Tibial artery (tissue), 4 donors: ENCODE results near the gene PDF.

Experiments used
- DNase-seq, 2 donors: peaks; one replicate each; pipeline ENCODE4 v3.0.0-alpha.2; 2019
- H3K27ac ChIP-seq, 2 donors: fragments of 200-600 bp; sonication (generic) in 1 of 2; 1 replicate in 1 of 2; 2 replicates in 1 of 2; pipeline ENCODE4 v1.5.1; 2018 to 2019; ENCODE audit warnings: mild to moderate bottlenecking in 1 of 2
- H3K27me3 ChIP-seq, 2 donors: fragments of 200-600 bp; sonication (generic) in 1 of 2; one replicate each; pipeline versions ENCODE4 v1.5.1 to v1.6.0; 2016 to 2019
- H3K36me3 ChIP-seq, 3 donors: fragments of 200-600 bp; sonication (generic) in 2 of 3; one replicate each; pipeline ENCODE4 v1.5.1; 2016 to 2019; ENCODE audit warnings: mild to moderate bottlenecking in 2 of 3
- H3K4me1 ChIP-seq, 4 donors: fragments of 200-600 bp; sonication (generic) in 2 of 4; 1 replicate in 3 of 4; 2 replicates in 1 of 4; pipeline ENCODE4 v1.5.1; 2016 to 2019
- H3K4me3 ChIP-seq, 2 donors: fragments of 200-600 bp; sonication (generic) in 1 of 2; 1 replicate in 1 of 2; 2 replicates in 1 of 2; pipeline ENCODE4 v1.5.1; 2018 to 2019; ENCODE audit warnings: mild to moderate bottlenecking in 2 of 2
- H3K9me3 ChIP-seq, 3 donors: fragments of 200-600 bp; sonication (generic) in 1 of 3; one replicate each; pipeline ENCODE4 v1.5.1; 2016 to 2019
- intact Hi-C: fragments of 100-400 bp; cut with DNase I; formaldehyde crosslinking; loops from one replicate; pipeline ENCODE4 v1.15.0; 2023; ENCODE audit warnings: low total_unique reads
- TF ChIP-seq, protein P1 (sequence below), 2 experiments: fragments of 200-600 bp in 1 of 2; fragments of 450-650 bp in 1 of 2; IDR thresholded peaks; one replicate each; pipeline ENCODE4 v1.5.1; 2017 to 2019; ENCODE audit warnings: antibody characterized with exemption in 2 of 2, mild to moderate bottlenecking in 1 of 2, moderate library complexity in 1 of 2

PDF gene

DNA sequence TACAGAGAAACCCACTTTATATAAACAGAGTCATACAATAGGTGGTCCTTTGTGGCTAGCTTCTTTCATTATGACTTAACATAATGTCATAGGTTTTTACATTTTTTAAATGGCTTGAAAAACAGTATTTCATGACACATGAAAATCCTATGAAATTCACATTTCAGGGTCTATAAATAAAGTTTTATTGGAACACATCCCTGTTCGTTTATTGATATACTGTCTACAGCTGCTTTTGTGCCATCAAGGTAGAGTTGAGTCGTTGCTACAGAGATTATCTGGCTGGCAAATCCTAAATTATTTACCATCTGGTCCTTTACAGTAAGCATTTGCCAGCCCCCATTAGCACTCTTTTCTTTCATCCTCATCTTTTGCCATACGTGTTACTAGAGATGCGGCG lies 16.9 kb downstream of the PDF start:
- Histone ChIP-seq H3K36me3 (peaks cover 31 to 53% (median 33%) of the 10 kb centered on the region in 3 donors), H3K27me3 (no peaks in the 10 kb centered on the region), H3K4me3 (no peak overlapping the region), H3K9me3 (no peaks in the 10 kb centered on the region), H3K27ac (no peak overlapping the region), H3K4me1 (peaks cover 8 to 29% (median 20%) of the 10 kb centered on the region in 4 donors)
- no peak for DNase-seq
- TF ChIP-seq, protein P1, sequence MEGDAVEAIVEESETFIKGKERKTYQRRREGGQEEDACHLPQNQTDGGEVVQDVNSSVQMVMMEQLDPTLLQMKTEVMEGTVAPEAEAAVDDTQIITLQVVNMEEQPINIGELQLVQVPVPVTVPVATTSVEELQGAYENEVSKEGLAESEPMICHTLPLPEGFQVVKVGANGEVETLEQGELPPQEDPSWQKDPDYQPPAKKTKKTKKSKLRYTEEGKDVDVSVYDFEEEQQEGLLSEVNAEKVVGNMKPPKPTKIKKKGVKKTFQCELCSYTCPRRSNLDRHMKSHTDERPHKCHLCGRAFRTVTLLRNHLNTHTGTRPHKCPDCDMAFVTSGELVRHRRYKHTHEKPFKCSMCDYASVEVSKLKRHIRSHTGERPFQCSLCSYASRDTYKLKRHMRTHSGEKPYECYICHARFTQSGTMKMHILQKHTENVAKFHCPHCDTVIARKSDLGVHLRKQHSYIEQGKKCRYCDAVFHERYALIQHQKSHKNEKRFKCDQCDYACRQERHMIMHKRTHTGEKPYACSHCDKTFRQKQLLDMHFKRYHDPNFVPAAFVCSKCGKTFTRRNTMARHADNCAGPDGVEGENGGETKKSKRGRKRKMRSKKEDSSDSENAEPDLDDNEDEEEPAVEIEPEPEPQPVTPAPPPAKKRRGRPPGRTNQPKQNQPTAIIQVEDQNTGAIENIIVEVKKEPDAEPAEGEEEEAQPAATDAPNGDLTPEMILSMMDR (IDR thresholded peaks at IDR 0.05): no peak
- intact Hi-C loops: no loop called here

DNA sequence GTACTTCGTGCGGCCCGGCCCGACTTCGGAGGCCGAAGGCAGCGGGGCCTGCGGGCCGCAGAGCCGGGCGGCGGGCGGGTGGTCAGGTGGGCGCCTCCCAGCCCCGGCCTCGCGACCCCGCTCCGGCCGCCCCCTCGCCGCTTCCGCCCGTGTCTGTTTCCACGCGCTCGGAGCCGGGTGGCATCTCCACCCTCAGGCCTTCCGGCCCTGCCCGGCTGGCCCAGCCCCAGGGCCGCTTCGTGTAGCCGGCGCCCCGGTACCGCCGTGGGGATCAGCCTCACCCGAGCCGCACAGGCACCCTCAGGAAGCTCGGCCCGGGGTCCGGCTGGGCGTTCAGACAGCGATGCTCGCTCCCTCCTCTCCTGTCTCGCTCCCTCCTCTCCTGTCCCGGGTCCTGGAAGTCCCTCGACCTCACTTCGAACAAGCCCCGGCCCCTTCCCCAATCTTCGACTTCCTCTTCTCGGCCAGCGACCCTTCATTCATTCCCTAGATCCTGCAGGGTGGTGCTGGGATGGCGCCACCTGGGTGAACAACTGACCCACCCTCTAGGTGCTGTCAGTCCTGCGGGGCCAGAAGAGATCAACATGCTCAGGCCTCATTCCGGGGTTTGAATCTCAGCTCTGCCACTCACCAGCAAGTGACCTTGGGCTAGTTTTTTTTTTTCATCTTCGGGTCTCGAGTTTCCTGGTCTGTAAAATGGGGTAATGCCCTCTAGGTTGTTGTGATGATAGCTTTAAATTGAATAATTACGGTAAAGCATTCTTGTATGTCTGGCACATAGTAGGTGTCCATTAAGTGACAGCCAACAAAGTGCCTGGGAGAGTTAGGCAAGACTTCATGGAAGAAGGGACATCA lies 18.6 kb downstream of the PDF start:
- Histone ChIP-seq H3K27ac (peak overlapping the region; percentile 71 to 84), H3K36me3 (peaks cover 16 to 36% (median 18%) of the 10 kb centered on the region in 3 donors), H3K9me3 (no peaks in the 10 kb centered on the region), H3K4me1 (peaks cover 8 to 29% (median 20%) of the 10 kb centered on the region in 4 donors), H3K27me3 (no peaks in the 10 kb centered on the region), H3K4me3 (peak overlapping the region; percentile 72 to 83)
- TF ChIP-seq, protein P1 (IDR thresholded peaks at IDR 0.05): no peak
- DNase-seq: peak in 1 of 2 donors; percentile 75
- intact Hi-C loops: no loop called here

DNA sequence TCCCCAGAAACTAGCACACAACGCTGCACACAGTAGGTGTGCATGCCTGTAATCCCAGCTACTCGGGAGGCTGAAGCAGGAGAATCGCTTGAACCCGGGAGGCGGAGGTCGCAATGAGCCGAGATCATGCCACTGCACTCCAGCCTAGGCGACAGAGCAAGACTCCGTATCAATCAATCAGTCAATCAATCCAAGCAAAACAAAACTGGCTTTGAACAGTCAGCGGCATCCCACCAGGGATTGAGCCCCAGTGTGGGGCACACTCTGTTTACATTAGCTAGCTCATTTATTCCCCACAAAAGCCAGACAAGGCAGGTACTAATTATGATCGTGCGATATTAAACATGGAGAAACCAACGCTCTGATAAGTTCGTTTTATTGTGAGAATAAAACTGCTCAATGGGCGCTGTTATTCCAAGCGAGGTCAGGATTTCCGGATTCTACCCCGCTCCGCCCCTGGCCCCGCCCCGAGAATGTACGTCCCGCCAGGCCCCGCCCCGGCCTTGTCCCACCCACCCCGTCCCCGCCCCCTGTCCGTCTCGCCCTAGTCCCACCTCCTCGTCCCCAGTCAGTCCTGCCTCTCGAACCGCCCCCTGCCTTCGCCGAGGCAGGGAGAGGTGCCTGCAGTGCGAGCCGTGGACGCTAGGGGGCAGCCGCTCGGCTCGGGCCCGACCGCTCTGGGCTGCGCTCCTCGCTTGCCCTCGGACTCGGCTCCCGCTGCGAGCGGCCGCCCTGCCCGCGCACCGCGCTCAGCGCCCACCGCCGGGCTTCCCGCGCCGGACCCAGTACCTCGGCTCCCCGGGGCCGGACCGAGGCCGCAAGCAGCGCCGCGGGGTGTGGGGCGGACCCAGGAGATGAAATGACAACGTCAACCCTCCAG lies 19.5 kb downstream of the PDF start, which contains the start of gene VPS4A:
TSS of gene VPS4A (plus strand) at position 698 of the 880 bp plus-strand sequence. CDS start at position 860, 162 bp downstream.
- TF ChIP-seq, protein P1 (IDR thresholded peaks at IDR 0.05): peak; percentile 91 to 98
- DNase-seq: peak; percentile 96 to 98
- Histone ChIP-seq H3K27ac (peak within 1 kb of the TSS; percentile 77 to 84), H3K27me3 (no peaks in the 10 kb centered on the region), H3K4me1 (peaks cover 8 to 29% (median 20%) of the 10 kb centered on the region in 4 donors), H3K36me3 (peaks cover 8 to 28% (median 9%) of the 10 kb centered on the region in 3 donors), H3K4me3 (peak within 1 kb of the TSS; percentile 72 to 83), H3K9me3 (no peaks in the 10 kb centered on the region)
- intact Hi-C loops: no loop called here

DNA sequence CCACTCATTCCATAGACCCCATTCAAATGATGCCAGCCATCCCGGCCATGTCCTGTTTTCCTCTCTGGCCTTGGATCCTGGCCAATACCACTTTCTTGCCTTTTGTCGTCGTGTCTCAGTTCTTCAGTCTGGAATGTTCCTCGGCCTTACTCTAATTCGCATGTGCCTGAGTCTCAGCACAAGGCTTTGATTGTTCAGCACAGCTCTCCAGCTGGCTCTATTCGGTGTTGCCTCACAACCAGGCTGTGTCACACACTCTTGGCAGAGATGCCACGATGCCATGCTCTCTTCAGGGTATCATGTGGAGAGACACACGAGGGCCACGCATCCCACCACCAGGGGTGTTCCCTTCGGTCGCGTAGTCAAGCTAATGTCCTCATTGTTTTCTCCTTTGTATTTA lies 21.1 kb downstream of the PDF start:
- Histone ChIP-seq H3K36me3 (peaks cover 3 to 22% (median 6%) of the 10 kb centered on the region in 3 donors), H3K27me3 (no peaks in the 10 kb centered on the region), H3K4me1 (peaks cover 8 to 29% (median 20%) of the 10 kb centered on the region in 4 donors), H3K4me3 (no peak overlapping the region), H3K27ac (no peak overlapping the region), H3K9me3 (no peaks in the 10 kb centered on the region)
- DNase-seq: no peak
- TF ChIP-seq, protein P1 (IDR thresholded peaks at IDR 0.05): no peak
- intact Hi-C loops: no loop called here

DNA sequence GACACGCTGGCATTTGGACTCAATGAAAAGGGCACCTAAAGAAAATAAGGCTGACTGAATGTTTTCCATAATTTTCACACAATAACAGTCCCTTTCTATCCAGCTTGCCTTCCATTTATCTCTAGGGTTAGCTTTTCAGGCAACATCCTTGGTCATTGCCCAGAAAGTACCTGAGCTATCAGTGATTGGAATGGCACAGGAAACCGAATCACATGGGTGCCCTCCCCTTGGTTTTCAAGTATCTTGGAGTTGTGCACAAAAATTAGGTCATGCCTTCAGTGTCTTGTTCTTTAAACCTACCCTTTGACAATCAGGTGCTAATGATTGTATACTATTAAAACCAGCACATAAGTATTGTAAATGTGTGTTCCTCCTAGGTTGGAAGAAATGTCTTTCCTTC lies 22.5 kb downstream of the PDF start:
- peaks cover 8 to 19% (median 14%) of the 10 kb centered on the region in 4 donors for H3K4me1 ChIP-seq
- H3K4me3 ChIP-seq: no peak overlapping the region
- H3K27ac ChIP-seq: no peak overlapping the region
- intact Hi-C loops: no loop called here
- H3K9me3 ChIP-seq: no peaks in the 10 kb centered on the region
- H3K36me3 ChIP-seq: peaks cover 8 to 14% (median 11%) of the 10 kb centered on the region in 3 donors
- no peaks in the 10 kb centered on the region for H3K27me3 ChIP-seq
- DNase-seq: no peak
- TF ChIP-seq, protein P1 (IDR thresholded peaks at IDR 0.05): no peak
